Measurements from ENCODE around the gene GDI2. TPM values are rescaled to one million over a fixed set of nuclear protein-coding genes. Genes with fewer than 3 reads are reported as not detected.

GDI2 gene
- total and polyA plus RNA-seq, 12 donors, result 45.3 to 412 (median 222) TPM

- Histone ChIP-seq H3K4me3 (no peak overlapping the region), H3K27me3 (no peaks in the 10 kb centered on the region), H3K4me1 (replicated peaks in 1 of 2) (peaks cover 0 to 8% of the 10 kb centered on the region in 2 donors), H3K9me3 (replicated peaks in 1 of 3) (no peaks in the 10 kb centered on the region), H3K36me3 (replicated peaks in 1 of 2) (peaks cover 0 to 76% of the 10 kb centered on the region in 2 donors), H3K27ac (no peak overlapping the region)
- TF ChIP-seq POLR2A (IDR thresholded peaks at IDR 0.05), result no peak
- no peak for TF ChIP-seq CTCF (IDR thresholded peaks at IDR 0.05)
- WGBS, 4 donors, result 90 to 92% (median 90%) methylated on average over 2 of the region's 2 CpGs
- no peak for DNase-seq
- intact Hi-C loops (cut with DNase I), result no loop called here
Measured at GRCh38 chr10:5760515-5760914, 52.7 kb downstream of the GDI2 start.

- no peaks in the 10 kb centered on the region for H3K27me3 ChIP-seq
Measured at GRCh38 chr10:5758927-5759326, 54.3 kb downstream of the GDI2 start.

GRCh38 chr10:5757766-5758517 lies 55.3 kb downstream of the GDI2 start:
- peaks cover 0 to 8% of the 10 kb centered on the region in 2 donors for H3K4me1 ChIP-seq (replicated peaks in 1 of 2)
- H3K27me3 ChIP-seq, result no peaks in the 10 kb centered on the region
- TF ChIP-seq POLR2A (IDR thresholded peaks at IDR 0.05), result no peak
- no peak for TF ChIP-seq CTCF (IDR thresholded peaks at IDR 0.05)
- H3K27ac ChIP-seq, result no peak overlapping the region
- no peak overlapping the region for H3K4me3 ChIP-seq
- intact Hi-C loops (cut with DNase I), result no loop called here
- H3K36me3 ChIP-seq (replicated peaks in 1 of 2), result peaks cover 0 to 54% of the 10 kb centered on the region in 2 donors
- H3K9me3 ChIP-seq (replicated peaks in 1 of 3), result no peaks in the 10 kb centered on the region
- DNase-seq, result no peak
- WGBS, 4 donors, result 95 to 97% (median 96%) methylated on average over 3 of the region's 3 CpGs

More at GRCh38 chr10:5758927-5759326, 54.3 kb downstream of the GDI2 start:
- no peaks in the 10 kb centered on the region for H3K9me3 ChIP-seq (replicated peaks in 1 of 3)
- H3K4me3 ChIP-seq, result no peak overlapping the region
- no peak for DNase-seq
- TF ChIP-seq CTCF (IDR thresholded peaks at IDR 0.05) (no peak), POLR2A (IDR thresholded peaks at IDR 0.05) (no peak)
- intact Hi-C loops (cut with DNase I), result no loop called here
- H3K4me1 ChIP-seq (replicated peaks in 1 of 2), result peaks cover 0 to 8% of the 10 kb centered on the region in 2 donors
- H3K36me3 ChIP-seq (replicated peaks in 1 of 2), result peaks cover 0 to 60% of the 10 kb centered on the region in 2 donors
- WGBS, 4 donors, result 75 to 76% (median 76%) methylated on average over 2 of the region's 2 CpGs
- no peak overlapping the region for H3K27ac ChIP-seq

GRCh38 chr10:5752301-5752871 lies 60.8 kb downstream of the GDI2 start:
- intact Hi-C loops (cut with DNase I), result no loop called here
- Histone ChIP-seq H3K27me3 (no peaks in the 10 kb centered on the region), H3K36me3 (replicated peaks in 1 of 2) (peaks cover 0 to 21% of the 10 kb centered on the region in 2 donors), H3K4me3 (no peak overlapping the region), H3K27ac (no peak overlapping the region), H3K4me1 (replicated peaks in 1 of 2) (no peaks in the 10 kb centered on the region), H3K9me3 (replicated peaks in 1 of 3) (no peaks in the 10 kb centered on the region)
- 83 to 93% (median 89%) methylated on average over 6 to 17 of the region's 17 CpGs for WGBS, 4 donors
- DNase-seq, result no peak
- TF ChIP-seq POLR2A (IDR thresholded peaks at IDR 0.05) (no peak), CTCF (IDR thresholded peaks at IDR 0.05) (no peak)

All from adrenal gland (tissue), 12 donors.